K562 (cell line): Measurements from ENCODE around the gene HNF1B. TPM values are rescaled to one million over a fixed set of nuclear protein-coding genes. Genes with fewer than 3 reads are reported as not detected.

Source experiments
- ATAC-seq: fragments of 200-7000 bp; cut with Tn5 transposase; 3 replicates; pipeline ENCODE4 v1.9.1; 2020; ENCODE audit warnings: moderate library complexity
- BruUV-seq: library from RNA; stranded (reverse); fragments of 400-500 nt; replicated peaks from 2 replicates; lab custom pipeline; 2021; lab: Mats Ljungman, UMichigan
- CTCF ChIA-PET: fragments of 300-600 bp; formaldehyde crosslinking; extraction: SDS; loops from one replicate; lab custom pipeline; 2021; ENCODE audit warnings: low intra/inter-chr PET ratio; lab: Yijun Ruan, JAX
- POLR2A ChIA-PET: fragments of 300-600, 350-650 bp; sonication (Branson Sonifier 250); formaldehyde crosslinking; extraction: SDS; loops from one replicate; lab custom pipeline; 2021; ENCODE audit warnings: antibody characterized with exemption, inconsistent platforms; lab: Yijun Ruan, JAX
- DNase-seq, 4 experiments: peaks; one replicate each; pipeline versions ENCODE4 v3.0.0 to v3.0.0-alpha.2; 2011 to 2018; ENCODE audit warnings: low spot score in 3 of 4, mixed read lengths in 3 of 4; ENCODE audit errors: extremely low read depth in 1 of 4
- FAIRE-seq: peaks from 2 replicates; lab custom pipeline; 2011; peaks lifted over from hg19 to GRCh38; lab: Jason Lieb, UNC
- H2AFZ ChIP-seq: 2 replicates; pipeline ENCODE4 v1.6.0; 2011; ENCODE audit warnings: low read depth, low read length, control low read depth, inconsistent platforms
- H3K27ac ChIP-seq: fragments of 200-600 bp; 3 replicates; pipeline ENCODE4 v1.8.0; 2011; ENCODE audit warnings: low read depth, mild to moderate bottlenecking, control low read depth, inconsistent platforms, low read length, moderate library complexity, mixed read lengths; ENCODE audit errors: extremely low read depth
- H3K27me3 ChIP-seq, 2 experiments: fragments of 300-600 bp in 1 of 2; 2 replicates in 1 of 2; 3 replicates in 1 of 2; pipeline versions ENCODE4 v1.6.0 to v1.8.0; 2011; ENCODE audit warnings: inconsistent platforms in 2 of 2, low read length in 2 of 2, mild to moderate bottlenecking in 1 of 2, mixed read lengths in 1 of 2, moderate library complexity in 1 of 2; ENCODE audit not compliant: control insufficient read depth in 2 of 2, insufficient read depth in 2 of 2
- H3K36me3 ChIP-seq: fragments of 300-600 bp; 3 replicates; pipeline ENCODE4 v1.8.0; 2011; ENCODE audit warnings: mild to moderate bottlenecking, low read length, inconsistent platforms; ENCODE audit not compliant: control insufficient read depth, insufficient read depth
- H3K4me1 ChIP-seq, 2 experiments: fragments of 200-600 bp in 1 of 2; replicated peaks in 1 of 2; 2 replicates in 1 of 2; 3 replicates in 1 of 2; pipeline versions ENCODE4 v1.5.1 to v1.8.0; 2011; ENCODE audit warnings: inconsistent platforms in 2 of 2, low read length in 2 of 2, mild to moderate bottlenecking in 1 of 2, mixed read lengths in 1 of 2, moderate library complexity in 1 of 2; ENCODE audit not compliant: control insufficient read depth in 2 of 2, insufficient read depth in 2 of 2
- H3K4me2 ChIP-seq: 2 replicates; pipeline ENCODE4 v1.6.1; 2011; ENCODE audit warnings: low read length, control low read depth, inconsistent platforms, mixed read lengths; ENCODE audit not compliant: insufficient read depth
- H3K4me3 ChIP-seq: fragments of 200-600 bp; sonication (generic), shearing (Covaris generic); 2 replicates; pipeline ENCODE4 v1.5.1; 2016; ENCODE audit warnings: control low read depth, inconsistent platforms
- H3K79me2 ChIP-seq: fragments of 200-600 bp; 3 replicates; pipeline ENCODE4 v1.8.0; 2011; ENCODE audit warnings: low read length, inconsistent platforms; ENCODE audit not compliant: control insufficient read depth, insufficient read depth
- H3K9ac ChIP-seq, 2 experiments: 2 replicates each; pipeline versions ENCODE4 v1.6.0 to v1.6.1; 2011; ENCODE audit warnings: low read depth in 2 of 2, low read length in 2 of 2, control low read depth in 1 of 2, inconsistent platforms in 1 of 2, mild to moderate bottlenecking in 1 of 2, mixed read lengths in 1 of 2; ENCODE audit not compliant: insufficient read depth in 1 of 2
- H3K9me1 ChIP-seq: one replicate; pipeline ENCODE4 v1.6.0; 2011; ENCODE audit warnings: inconsistent platforms, mild to moderate bottlenecking, low read length, moderate library complexity; ENCODE audit not compliant: control insufficient read depth, insufficient read depth
- H3K9me3 ChIP-seq: replicated peaks from 2 replicates; pipeline ENCODE4 v1.5.1; 2011; ENCODE audit warnings: low read depth, low read length, inconsistent platforms; ENCODE audit not compliant: control insufficient read depth, insufficient read depth
- H4K20me1 ChIP-seq: replicated peaks from 2 replicates; pipeline ENCODE4 v1.6.1; 2011; ENCODE audit warnings: low read length, inconsistent platforms, mixed read lengths; ENCODE audit not compliant: control insufficient read depth, insufficient read depth
- KLF6 ChIP-seq: fragments of 250-450 bp; sonication (Bioruptor Pico); IDR thresholded peaks from 2 replicates; pipeline ENCODE4 v1.4.0; 2020; ENCODE audit warnings: mild to moderate bottlenecking, moderate library complexity, borderline replicate concordance
- L3MBTL2 ChIP-seq: fragments of 450-650 bp; IDR thresholded peaks from 2 replicates; pipeline ENCODE4 v1.6.1; 2016; ENCODE audit warnings: mild to moderate bottlenecking, moderate library complexity
- MYNN ChIP-seq, 2 experiments: sonication (generic); formaldehyde crosslinking in 1 of 2; IDR thresholded peaks; 2 replicates each; pipeline versions ENCODE4 v1.5.0 to v1.6.1; 2016 to 2020; ENCODE audit warnings: antibody characterized with exemption in 1 of 2, missing genetic modification reagents in 1 of 2
- NUFIP1 ChIP-seq: fragments of 450-650 bp; IDR thresholded peaks from 2 replicates; pipeline ENCODE4 v1.6.1; 2018; ENCODE audit not compliant: partially characterized antibody
- SLC30A9 ChIP-seq: fragments of 250-450 bp; sonication (Bioruptor Pico); IDR thresholded peaks from 2 replicates; pipeline ENCODE4 v1.8.0; 2022; ENCODE audit warnings: mild to moderate bottlenecking, moderate library complexity
- ZFP36 ChIP-seq: fragments of 150-350 bp; IDR thresholded peaks from 2 replicates; pipeline ENCODE4 v1.6.1; 2018; ENCODE audit warnings: low read length, low read depth; ENCODE audit not compliant: partially characterized antibody
- ZKSCAN3 ChIP-seq: fragments of 250-450 bp; sonication (Bioruptor Pico); IDR thresholded peaks from 2 replicates; pipeline ENCODE4 v1.4.0; 2020
- ZNF263 ChIP-seq: sonication (generic); formaldehyde crosslinking; IDR thresholded peaks from 2 replicates; pipeline ENCODE4 v1.8.0; 2022; ENCODE audit warnings: mild to moderate bottlenecking, missing genetic modification reagents, borderline replicate concordance
- WGBS: fragments of 100-300 bp; shearing (Covaris generic); methylation state at CpG from one replicate; pipeline ENCODE4 v1.1.6; 2016; ENCODE audit warnings: low coverage, mixed read lengths; ENCODE audit not compliant: insufficient coverage; ENCODE audit errors: missing lambda C conversion rate; 5-methylcytosine and 5-hydroxymethylcytosine counted together
- in situ Hi-C: fragments of 300-500 bp; cut with MboI; formaldehyde crosslinking; loops from 4 replicates; pipeline ENCODE4 v1.15.0; 2018; ENCODE audit warnings: inconsistent platforms, mixed read lengths
- intact Hi-C: fragments of 100-400 bp; cut with micrococcal nuclease; formaldehyde crosslinking; loops from 2 replicates; pipeline ENCODE4 v1.14.2; 2022
- polyA plus RNA-seq, 8 experiments: library from polyadenylated mRNA; depleted of rRNA in 4 of 8; stranded (reverse) in 5 of 8; unstranded in 3 of 8; fragments of >200 nt; fragmentation: Nextera tagmentation in 2 of 8; fragmentation: Illumina TruSeq in 1 of 8; extraction: Ambion mirVana in 2 of 8; extraction: Trizol in 1 of 8; gene quantifications; 2 replicates each; pipeline versions ENCODE4 v1.2.1 to v1.2.3, GENCODE V29; 2011 to 2014; ENCODE audit warnings: inconsistent platforms in 1 of 8, missing spikeins in 1 of 8
- total RNA-seq, 7 experiments: library from RNA; depleted of rRNA in 6 of 7; stranded (reverse); fragments of >200 nt in 6 of 7; fragmentation: Illumina TruSeq in 2 of 7; extraction: Trizol in 2 of 7; gene quantifications; 2 replicates each; pipeline versions ENCODE4 v1.2.1 to v1.2.3, GENCODE V29; 2011 to 2021; ENCODE audit warnings: low replicate concordance in 1 of 7
- TF ChIP-seq, protein P1 (sequence below): sonication (generic); formaldehyde crosslinking; IDR thresholded peaks from 2 replicates; pipeline ENCODE4 v1.8.0; 2022; ENCODE audit warnings: mild to moderate bottlenecking, missing genetic modification reagents
- TF ChIP-seq, protein P2 (sequence below), 2 experiments: fragments of 450-650 bp; IDR thresholded peaks; 2 replicates each; pipeline ENCODE4 v1.6.1; 2016; ENCODE audit warnings: mild to moderate bottlenecking in 2 of 2, borderline replicate concordance in 1 of 2, low read depth in 1 of 2, moderate library complexity in 1 of 2

The HNF1B gene
- total and polyA plus RNA-seq, 9 of the 15 experiments (the other 6 are each of a cell fraction or from before 2014, with no cell fraction given), result not detected

DNA sequence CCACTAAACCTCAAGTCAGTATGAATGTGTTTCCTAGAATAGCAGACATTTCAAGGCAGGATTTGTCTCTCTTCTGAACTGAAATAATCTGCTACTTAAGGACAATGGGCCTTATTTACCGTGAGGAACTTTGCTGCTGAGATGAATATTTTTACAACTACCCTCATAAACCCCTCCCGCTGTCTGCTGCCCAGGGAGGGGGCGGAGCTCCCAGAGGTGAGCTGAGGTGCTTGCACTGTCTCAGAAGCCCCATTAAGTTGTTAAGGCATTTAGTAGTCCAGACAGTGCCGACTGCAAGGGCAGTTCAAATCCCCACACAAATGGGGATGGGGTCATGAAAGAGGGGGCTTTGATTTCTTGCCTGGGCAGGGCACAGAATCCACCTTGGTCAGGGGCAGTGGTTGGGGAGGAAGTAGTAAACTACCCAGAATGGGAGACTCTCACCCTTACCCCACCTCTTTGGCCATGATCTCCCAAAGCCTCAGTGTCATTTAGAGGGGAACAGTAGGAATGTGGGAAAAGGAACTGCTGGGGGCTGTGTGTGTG is 19.2 kb downstream of the HNF1B start:
- ChIA-PET CTCF (no interaction called here), POLR2A (interaction anchor here (0.6 to 0.8 kb wide), 2 partner anchors 26 to 689 kb away, joined by 3 to 4 read pairs; no protein-coding TSS in a partner anchor)
- Histone ChIP-seq H2AFZ (no peak overlapping the region), H3K4me3 (no peak overlapping the region), H3K79me2 (no peaks in the 10 kb centered on the region), H3K9me3 (no peaks in the 10 kb centered on the region), H3K9me1 (no peaks in the 10 kb centered on the region), H3K27ac (no peak overlapping the region), H3K36me3 (no peaks in the 10 kb centered on the region), H3K4me2 (no peak overlapping the region), H3K27me3 (peaks cover 24 to 76% of the 10 kb centered on the region in 2 experiments), H4K20me1 (no peaks in the 10 kb centered on the region), H3K4me1 (no peaks in the 10 kb centered on the region), H3K9ac (no peak overlapping the region)
- 2% methylated on average over 4 of the region's 4 CpGs for WGBS
- no peak for ATAC-seq
- intact Hi-C loops (no loop called here), in situ Hi-C loops (no loop called here)
- no TSS peak for BruUV-seq
- DNase-seq, result no peak
- TF ChIP-seq, protein P1, sequence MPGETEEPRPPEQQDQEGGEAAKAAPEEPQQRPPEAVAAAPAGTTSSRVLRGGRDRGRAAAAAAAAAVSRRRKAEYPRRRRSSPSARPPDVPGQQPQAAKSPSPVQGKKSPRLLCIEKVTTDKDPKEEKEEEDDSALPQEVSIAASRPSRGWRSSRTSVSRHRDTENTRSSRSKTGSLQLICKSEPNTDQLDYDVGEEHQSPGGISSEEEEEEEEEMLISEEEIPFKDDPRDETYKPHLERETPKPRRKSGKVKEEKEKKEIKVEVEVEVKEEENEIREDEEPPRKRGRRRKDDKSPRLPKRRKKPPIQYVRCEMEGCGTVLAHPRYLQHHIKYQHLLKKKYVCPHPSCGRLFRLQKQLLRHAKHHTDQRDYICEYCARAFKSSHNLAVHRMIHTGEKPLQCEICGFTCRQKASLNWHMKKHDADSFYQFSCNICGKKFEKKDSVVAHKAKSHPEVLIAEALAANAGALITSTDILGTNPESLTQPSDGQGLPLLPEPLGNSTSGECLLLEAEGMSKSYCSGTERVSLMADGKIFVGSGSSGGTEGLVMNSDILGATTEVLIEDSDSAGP (CRISPR knock-in tag), result no peak
- TF ChIP-seq NUFIP1 (no peak), SLC30A9 (no peak), ZFP36 (no peak), KLF6 (CRISPR knock-in tag) (no peak), MYNN (IDR thresholded peaks at IDR 0.05) (no peak), MYNN (CRISPR knock-in tag; IDR thresholded peaks at IDR 0.05) (no peak), L3MBTL2 (no peak), ZKSCAN3 (CRISPR knock-in tag) (no peak), ZNF263 (CRISPR knock-in tag) (no peak)
- TF ChIP-seq, protein P2, sequence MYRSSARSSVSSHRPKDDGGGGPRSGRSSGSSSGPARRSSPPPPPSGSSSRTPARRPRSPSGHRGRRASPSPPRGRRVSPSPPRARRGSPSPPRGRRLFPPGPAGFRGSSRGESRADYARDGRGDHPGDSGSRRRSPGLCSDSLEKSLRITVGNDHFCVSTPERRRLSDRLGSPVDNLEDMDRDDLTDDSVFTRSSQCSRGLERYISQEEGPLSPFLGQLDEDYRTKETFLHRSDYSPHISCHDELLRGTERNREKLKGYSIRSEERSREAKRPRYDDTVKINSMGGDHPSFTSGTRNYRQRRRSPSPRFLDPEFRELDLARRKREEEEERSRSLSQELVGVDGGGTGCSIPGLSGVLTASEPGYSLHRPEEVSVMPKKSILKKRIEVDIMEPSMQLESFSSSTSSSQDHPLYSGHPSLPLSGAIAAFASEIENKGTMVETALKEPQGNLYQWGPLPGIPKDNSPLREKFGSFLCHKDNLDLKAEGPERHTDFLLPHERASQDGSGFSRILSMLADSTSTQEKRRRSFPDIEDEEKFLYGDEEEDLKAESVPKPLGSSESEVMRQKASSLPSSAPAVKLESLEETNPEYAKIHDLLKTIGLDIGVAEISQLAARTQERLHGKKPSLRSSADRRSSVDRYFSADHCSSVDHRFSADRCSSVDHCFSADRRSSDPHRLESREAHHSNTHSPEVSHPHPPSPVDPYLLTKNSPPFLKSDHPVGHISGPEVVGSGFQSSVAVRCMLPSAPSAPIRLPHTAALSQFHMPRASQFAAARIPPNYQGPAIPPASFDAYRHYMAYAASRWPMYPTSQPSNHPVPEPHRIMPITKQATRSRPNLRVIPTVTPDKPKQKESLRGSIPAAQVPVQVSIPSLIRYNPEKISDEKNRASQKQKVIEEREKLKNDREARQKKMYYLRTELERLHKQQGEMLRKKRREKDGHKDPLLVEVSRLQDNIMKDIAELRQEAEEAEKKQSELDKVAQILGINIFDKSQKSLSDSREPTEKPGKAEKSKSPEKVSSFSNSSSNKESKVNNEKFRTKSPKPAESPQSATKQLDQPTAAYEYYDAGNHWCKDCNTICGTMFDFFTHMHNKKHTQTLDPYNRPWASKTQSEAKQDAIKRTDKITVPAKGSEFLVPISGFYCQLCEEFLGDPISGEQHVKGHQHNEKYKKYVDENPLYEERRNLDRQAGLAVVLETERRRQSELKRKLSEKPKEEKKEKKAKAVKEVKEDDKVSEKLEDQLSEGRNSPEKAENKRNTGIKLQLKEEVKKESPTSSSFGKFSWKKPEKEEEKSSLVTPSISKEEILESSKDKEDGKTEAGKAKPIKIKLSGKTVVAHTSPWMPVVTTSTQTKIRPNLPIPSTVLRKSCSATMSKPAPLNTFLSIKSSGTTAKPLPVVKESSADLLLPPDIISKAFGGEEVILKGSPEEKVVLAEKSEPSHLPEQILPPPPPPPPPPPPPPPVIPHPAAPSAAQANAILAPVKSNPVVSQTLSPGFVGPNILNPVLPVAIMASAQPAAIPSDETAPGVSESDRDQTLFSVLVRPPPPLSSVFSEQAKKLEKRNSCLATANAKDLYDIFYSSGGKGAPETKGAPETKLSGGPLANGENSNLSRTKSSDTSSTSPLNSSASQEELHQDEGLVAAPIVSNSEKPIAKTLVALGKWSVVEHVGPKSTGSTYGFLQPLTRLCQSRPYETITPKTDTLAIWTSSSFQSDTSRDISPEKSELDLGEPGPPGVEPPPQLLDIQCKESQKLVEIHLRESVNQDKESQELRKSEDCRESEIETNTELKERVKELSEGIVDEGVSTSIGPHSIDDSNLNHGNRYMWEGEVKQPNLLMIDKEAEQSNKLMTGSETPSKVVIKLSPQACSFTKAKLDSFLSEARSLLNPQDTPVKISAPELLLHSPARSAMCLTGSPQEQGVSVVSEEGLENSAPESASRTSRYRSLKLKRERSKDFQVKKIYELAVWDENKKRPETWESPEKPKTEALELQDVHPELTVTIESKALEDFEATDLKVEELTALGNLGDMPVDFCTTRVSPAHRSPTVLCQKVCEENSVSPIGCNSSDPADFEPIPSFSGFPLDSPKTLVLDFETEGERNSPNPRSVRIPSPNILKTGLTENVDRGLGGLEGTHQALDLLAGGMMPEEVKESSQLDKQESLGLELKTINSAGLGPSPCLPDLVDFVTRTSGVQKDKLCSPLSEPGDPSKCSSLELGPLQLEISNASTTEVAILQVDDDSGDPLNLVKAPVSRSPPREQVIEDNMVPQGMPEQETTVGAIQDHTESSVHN (IDR thresholded peaks at IDR 0.05; ENCODE audit: borderline replicate concordance in 1 of 2, low read depth in 1 of 2), result no peak
- FAIRE-seq, result no peak
